ENCODE measurements around the gene LYPD6B. TPM values are rescaled to one million over a fixed set of nuclear protein-coding genes. Genes with fewer than 3 reads are reported as not detected.

The LYPD6B gene
- total RNA-seq, 2 experiments from 2014 or later: not detected

DNA sequence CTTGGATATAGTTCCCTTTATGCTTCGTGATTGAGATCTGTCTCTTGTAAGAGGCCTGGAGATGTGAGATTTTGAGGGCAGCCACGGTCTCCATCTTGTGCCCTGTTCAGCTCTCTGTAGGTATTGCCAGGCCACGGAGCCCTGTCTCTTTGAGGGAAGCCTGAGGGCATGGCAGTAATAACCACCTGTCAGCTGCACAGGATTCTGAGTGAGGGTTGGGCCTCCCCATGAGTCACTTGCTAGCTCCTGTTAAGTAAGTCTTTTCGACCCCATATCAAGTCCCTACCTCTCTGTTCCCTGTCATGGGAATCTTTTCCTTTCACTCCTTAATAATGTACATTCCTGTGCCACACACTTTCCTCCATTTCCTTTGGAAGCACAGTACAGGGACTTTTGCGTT, 20.4 kb downstream of the LYPD6B start:
- no peak for DNase-seq
- H3K36me3 Mint-ChIP-seq (ENCODE audit: low read depth): no peaks in the 10 kb centered on the region
- no peak overlapping the region for H3K27ac Mint-ChIP-seq
- no peaks in the 10 kb centered on the region for H3K4me1 Mint-ChIP-seq
- ChIA-PET POLR2A (no interaction called here), CTCF (no interaction called here)
- H3K27me3 Mint-ChIP-seq: peaks cover 28% of the 10 kb centered on the region
- no peak overlapping the region for H3K4me3 Mint-ChIP-seq
- no peaks in the 10 kb centered on the region for H3K9me3 Mint-ChIP-seq

DNA sequence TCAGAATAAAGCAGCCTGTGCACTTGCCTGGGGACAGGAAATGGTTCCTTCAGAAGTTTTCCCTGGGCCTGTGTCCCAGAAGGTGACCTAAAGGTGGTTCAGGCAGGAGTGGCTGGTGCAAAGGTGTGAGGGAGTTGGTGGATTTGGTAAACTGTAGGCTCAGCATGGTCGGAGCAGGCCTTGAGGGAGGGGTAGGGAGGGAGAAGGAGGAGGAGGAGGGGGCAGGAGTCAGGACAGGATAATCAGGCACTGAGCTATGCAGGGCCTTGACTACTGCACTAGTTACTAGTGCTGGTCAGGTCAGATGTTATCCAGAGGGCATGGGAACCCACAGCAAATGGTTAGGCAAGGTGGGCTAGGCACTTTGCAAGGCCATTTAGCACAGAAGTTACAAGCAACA, 21.3 kb downstream of the LYPD6B start:
- H3K27ac Mint-ChIP-seq: no peak overlapping the region
- no peak overlapping the region for H3K4me3 Mint-ChIP-seq
- peaks cover 27% of the 10 kb centered on the region for H3K27me3 Mint-ChIP-seq
- no peaks in the 10 kb centered on the region for H3K9me3 Mint-ChIP-seq
- no peaks in the 10 kb centered on the region for H3K36me3 Mint-ChIP-seq (ENCODE audit: low read depth)
- ChIA-PET CTCF (interaction anchor here (2.0 kb wide), 1 partner anchor 9 kb away, joined by 5 read pairs; no protein-coding TSS in a partner anchor), POLR2A (no interaction called here)
- no peaks in the 10 kb centered on the region for H3K4me1 Mint-ChIP-seq
- DNase-seq: no peak

DNA sequence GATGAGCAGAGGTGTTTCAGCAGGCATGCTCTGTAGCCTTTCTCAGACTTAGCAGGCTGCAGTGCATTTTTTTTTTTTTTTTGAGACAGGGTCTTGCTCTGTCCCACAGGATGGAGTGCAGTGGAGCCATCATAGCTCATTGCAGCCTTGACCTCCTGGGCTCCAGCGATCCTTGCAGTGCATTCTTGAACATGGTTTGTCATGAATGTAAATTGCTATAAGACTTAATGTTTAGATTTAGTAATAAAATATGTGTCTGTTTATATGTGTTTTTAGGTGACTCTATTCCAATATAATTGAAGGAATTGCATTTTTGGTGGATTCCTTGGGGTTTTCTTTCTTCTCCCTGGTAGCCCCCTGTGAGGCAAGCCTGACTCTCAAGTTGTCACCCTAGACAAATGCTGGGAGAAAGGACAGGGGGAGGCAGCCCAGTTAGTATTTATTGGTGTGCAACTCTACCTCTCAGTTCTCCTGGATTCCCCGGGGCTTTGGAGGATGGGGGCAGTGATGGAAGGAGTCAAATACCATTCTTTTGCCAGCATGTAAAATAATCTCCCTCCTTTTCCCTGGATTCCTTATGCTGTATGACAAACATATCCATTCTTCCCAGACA, 22.7 kb downstream of the LYPD6B start:
- no peaks in the 10 kb centered on the region for H3K9me3 Mint-ChIP-seq
- CTCF ChIA-PET: interaction anchor here (2.0 kb wide), 1 partner anchor 8 kb away, joined by 5 read pairs; no protein-coding TSS in a partner anchor
- no peak for DNase-seq
- peaks cover 22% of the 10 kb centered on the region for H3K27me3 Mint-ChIP-seq
- H3K4me3 Mint-ChIP-seq: no peak overlapping the region
- no peak overlapping the region for H3K27ac Mint-ChIP-seq
- POLR2A ChIA-PET: no interaction called here
- no peaks in the 10 kb centered on the region for H3K36me3 Mint-ChIP-seq (ENCODE audit: low read depth)
- H3K4me1 Mint-ChIP-seq: no peaks in the 10 kb centered on the region

DNA sequence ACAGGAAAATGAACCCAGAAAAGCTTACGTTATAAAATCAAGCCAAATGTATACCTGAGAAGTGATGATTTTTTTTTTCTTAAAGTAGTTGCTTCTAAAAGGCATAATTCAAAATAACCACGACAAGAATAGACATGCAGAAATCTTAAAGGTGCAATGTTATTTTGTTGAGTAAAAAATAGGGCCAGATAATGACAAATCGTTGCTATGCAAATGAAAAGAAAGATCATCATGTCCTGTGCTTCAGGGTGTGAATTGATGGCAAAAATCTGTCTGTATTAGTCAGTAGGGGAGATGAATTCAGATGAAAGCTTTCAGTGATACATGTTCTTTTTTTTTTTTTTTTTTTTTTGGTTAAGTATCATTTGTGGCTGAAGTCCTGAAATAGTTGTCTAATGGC, 24.0 kb downstream of the LYPD6B start:
- Mint-ChIP-seq H3K36me3 (ENCODE audit: low read depth) (no peaks in the 10 kb centered on the region), H3K27me3 (peaks cover 21% of the 10 kb centered on the region), H3K4me3 (no peak overlapping the region), H3K27ac (no peak overlapping the region), H3K4me1 (no peaks in the 10 kb centered on the region), H3K9me3 (no peaks in the 10 kb centered on the region)
- ChIA-PET CTCF (no interaction called here), POLR2A (no interaction called here)
- no peak for DNase-seq

DNA sequence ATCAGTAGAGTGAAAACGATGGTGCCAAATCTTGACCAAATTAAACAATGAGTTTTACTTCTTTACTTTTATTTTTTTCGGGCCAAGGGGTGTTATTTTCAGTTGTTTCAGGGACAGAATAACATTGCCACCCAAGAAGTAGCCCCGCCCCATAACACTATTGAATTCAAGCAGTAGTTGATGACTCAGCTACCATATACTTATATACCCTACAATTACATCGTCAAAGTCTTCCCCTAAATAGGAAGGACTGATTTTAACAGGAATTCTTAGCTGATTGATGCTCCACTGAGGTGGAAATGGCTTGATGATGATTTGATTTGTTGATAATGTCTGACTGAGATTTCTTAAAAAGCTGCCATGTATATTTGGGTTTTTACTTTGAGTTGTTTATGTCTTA, 24.7 kb downstream of the LYPD6B start:
- Mint-ChIP-seq H3K4me3 (no peak overlapping the region), H3K9me3 (no peaks in the 10 kb centered on the region), H3K36me3 (ENCODE audit: low read depth) (no peaks in the 10 kb centered on the region), H3K27ac (no peak overlapping the region), H3K27me3 (peaks cover 19% of the 10 kb centered on the region), H3K4me1 (no peaks in the 10 kb centered on the region)
- CTCF ChIA-PET: no interaction called here
- POLR2A ChIA-PET: no interaction called here
- no peak for DNase-seq

DNA sequence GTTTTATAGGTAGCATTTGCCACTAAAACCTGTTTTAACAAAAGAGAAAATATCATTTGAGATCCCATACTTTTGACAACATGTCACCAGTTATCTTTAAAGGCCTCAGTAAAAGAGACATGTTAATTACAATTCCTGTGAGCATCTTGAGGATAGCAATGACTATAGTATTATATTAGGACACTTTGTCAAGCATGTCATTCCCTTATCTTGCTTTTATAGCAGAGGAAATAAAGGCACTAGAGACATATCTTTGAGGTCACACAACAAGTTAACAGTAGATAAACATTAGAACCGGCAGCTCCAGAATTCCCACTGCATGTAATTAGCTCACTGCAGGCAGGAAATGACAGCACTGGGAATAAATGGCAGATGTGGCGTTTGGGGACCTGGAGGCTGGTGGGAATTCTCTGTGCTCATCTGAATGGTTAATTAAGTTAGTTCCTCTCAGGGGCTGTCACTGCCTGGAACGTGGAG, 25.9 kb downstream of the LYPD6B start:
- no peak overlapping the region for H3K27ac Mint-ChIP-seq
- no peaks in the 10 kb centered on the region for H3K36me3 Mint-ChIP-seq (ENCODE audit: low read depth)
- H3K4me1 Mint-ChIP-seq: peaks cover 7% of the 10 kb centered on the region
- CTCF ChIA-PET: no interaction called here
- no peaks in the 10 kb centered on the region for H3K9me3 Mint-ChIP-seq
- POLR2A ChIA-PET: no interaction called here
- no peak overlapping the region for H3K4me3 Mint-ChIP-seq
- H3K27me3 Mint-ChIP-seq: peaks cover 17% of the 10 kb centered on the region
- DNase-seq: no peak

DNA sequence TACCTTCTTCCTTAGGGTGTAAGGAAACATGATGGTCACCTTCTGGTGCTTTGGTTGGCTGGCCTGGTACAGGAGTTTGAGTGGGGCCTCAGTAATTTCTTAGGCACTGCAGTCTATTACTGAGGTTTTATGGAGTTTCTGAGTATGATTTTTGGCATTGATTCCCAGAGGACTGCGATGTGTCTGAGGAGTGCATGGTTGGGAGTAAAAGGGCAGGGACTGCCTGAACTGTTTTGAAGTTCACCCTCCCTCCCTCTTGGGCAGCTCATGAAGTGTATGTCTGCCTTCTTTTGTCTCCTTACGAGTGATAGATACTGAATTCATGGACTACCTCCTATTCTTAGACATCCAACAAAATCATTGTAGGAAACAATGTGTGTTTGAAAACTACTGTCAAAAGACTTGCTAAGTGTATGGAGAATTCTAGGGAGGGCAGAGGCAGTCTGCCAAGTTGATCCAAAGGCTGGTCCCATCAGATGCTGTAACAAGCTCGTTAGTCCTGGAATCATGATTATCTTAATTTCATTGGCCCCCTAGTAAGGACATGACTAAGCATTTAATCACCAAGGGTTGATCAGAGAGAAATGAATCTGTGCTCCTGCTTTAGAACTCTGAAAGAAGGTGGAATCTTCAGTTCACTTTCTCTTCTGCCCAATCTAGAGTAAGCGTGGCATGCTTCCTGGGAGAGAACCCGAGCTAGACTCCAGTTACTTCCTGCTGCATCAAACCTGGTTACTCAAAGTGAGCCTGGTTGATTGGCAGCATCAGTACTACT, 26.5 kb downstream of the LYPD6B start:
- no peak overlapping the region for H3K27ac Mint-ChIP-seq
- ChIA-PET POLR2A (no interaction called here), CTCF (no interaction called here)
- DNase-seq: no peak
- no peaks in the 10 kb centered on the region for H3K36me3 Mint-ChIP-seq (ENCODE audit: low read depth)
- no peaks in the 10 kb centered on the region for H3K9me3 Mint-ChIP-seq
- no peak overlapping the region for H3K4me3 Mint-ChIP-seq
- peaks cover 17% of the 10 kb centered on the region for H3K27me3 Mint-ChIP-seq
- H3K4me1 Mint-ChIP-seq: peaks cover 14% of the 10 kb centered on the region

DNA sequence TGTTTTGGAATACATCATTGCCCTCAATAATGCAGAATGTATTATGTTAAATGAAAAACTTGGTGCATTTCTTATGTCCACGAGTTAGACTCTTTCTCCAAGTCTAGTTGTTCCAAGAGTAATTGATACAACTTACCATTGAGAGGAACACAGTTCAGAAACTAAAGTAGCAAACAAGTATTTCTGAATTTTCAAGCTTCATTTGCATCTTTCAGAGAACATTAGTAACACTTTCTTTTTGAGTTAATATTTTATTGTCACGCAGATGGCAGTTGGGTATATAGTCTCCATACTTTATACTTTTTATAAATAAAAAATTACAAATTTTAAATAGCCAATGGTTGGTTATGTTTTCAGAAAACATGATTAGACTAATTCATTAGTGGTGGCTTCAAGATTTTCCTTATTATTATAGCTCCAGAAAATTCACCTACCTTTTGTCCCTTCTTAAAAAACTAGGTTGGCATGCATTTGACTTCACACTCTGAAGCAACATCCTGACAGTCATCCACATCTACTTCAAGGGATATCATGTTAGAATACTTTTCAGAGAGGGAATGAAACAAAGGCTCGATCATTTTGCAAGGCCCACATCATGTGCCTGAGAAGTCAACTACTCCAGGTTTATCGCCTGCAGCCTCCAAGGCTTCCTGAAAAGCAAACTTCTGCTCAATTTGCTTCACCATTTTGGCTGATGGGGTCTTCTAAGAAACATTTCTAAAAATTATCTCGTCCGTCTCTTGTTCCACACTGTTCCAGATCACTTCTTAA, 29.9 kb downstream of the LYPD6B start:
- peaks cover 10% of the 10 kb centered on the region for H3K27me3 Mint-ChIP-seq
- H3K36me3 Mint-ChIP-seq (ENCODE audit: low read depth): no peaks in the 10 kb centered on the region
- DNase-seq: no peak
- H3K4me3 Mint-ChIP-seq: no peak overlapping the region
- POLR2A ChIA-PET: no interaction called here
- H3K9me3 Mint-ChIP-seq: no peaks in the 10 kb centered on the region
- H3K4me1 Mint-ChIP-seq: peaks cover 20% of the 10 kb centered on the region
- no peak overlapping the region for H3K27ac Mint-ChIP-seq
- CTCF ChIA-PET: interaction anchor here (1.9 kb wide), 1 partner anchor 8 kb away, joined by 5 read pairs; no protein-coding TSS in a partner anchor

DNA sequence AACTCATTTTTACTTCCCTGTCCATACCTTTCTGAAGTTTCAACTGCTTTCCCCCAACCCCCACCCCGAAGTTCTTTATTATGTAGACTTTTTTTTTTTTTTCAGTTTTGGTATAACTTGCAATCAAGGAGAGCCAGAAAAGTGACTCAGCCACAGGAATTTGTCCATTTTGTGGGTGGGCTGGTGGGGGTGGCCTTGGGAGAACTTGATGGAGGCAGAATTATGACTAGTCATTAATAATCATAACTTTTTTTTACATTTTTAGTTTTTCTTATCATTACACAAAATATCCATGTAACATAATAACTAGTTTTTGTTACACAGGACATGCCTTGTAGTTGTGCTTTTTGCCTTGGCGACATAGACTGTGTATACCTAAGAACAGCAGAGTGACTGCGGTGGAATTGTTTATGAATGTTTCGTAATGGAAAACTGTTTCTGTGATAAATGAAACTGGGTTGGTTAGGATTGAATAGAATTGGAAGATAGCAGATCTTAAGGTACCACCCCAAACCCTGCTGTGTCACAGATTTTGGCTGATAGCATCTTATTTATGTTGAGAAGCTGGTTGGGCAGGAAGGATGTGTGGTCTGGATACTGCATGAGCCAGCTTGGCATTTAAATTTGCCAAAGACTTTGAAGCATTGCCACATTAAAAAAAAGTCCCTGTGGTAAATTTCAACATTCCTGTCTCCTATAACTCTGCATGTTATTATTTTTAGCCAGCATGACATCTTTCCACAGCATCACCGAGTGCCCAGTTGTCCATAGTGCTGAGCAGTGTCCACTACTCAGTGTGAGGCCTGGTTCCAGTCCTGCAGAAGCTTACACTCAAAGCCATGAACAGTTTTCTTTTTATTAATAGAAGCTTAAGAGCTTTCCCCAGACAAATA, 30.7 kb downstream of the LYPD6B start:
- POLR2A ChIA-PET: interaction anchor here (0.6 kb wide), 1 partner anchor 1575 kb away, joined by 4 read pairs; no protein-coding TSS in a partner anchor
- H3K36me3 Mint-ChIP-seq (ENCODE audit: low read depth): no peaks in the 10 kb centered on the region
- CTCF ChIA-PET: interaction anchor here (0.6 to 1.9 kb wide), 4 partner anchors 9 to 350 kb away, joined by 3 to 11 read pairs (median 4); no protein-coding TSS in a partner anchor
- H3K9me3 Mint-ChIP-seq: no peaks in the 10 kb centered on the region
- peaks cover 9% of the 10 kb centered on the region for H3K27me3 Mint-ChIP-seq
- peaks cover 20% of the 10 kb centered on the region for H3K4me1 Mint-ChIP-seq
- peak overlapping the region; percentile 28 for H3K27ac Mint-ChIP-seq
- DNase-seq: peak; percentile 46
- H3K4me3 Mint-ChIP-seq: no peak overlapping the region

DNA sequence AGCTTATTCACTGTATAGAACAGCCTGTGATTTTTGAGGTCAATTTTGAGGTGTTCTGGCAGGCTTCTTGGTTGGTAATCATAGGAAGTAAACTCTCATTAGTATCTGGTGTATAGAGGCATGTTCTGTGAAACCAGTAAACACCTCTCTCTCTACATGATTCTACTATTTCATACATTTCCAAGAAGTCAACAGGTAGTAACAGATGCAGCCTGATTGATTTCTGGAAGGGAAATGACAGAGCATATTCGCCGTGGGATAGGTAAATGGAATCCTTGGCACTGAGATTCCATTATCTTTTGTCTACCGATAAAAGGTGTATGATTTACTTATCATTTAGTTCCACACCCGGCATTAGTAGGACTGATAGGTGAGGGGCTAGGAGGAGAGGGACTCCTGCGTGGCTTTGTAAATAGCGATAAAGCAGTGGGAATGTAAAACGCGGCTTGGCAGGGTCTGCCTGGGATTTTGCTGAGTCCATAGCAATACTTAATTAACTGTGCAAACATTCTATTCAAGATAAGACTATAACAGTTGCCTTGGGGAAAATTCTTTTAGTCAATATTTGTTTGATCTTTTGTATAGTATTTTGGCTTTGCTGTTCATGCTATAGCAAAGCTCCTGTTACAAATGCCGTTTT, 32.3 kb downstream of the LYPD6B start:
- DNase-seq: no peak
- Mint-ChIP-seq H3K4me1 (peaks cover 20% of the 10 kb centered on the region), H3K4me3 (no peak overlapping the region), H3K36me3 (ENCODE audit: low read depth) (no peaks in the 10 kb centered on the region), H3K27me3 (peaks cover 12% of the 10 kb centered on the region), H3K9me3 (no peaks in the 10 kb centered on the region), H3K27ac (no peak overlapping the region)
- POLR2A ChIA-PET: no interaction called here
- CTCF ChIA-PET: no interaction called here

DNA sequence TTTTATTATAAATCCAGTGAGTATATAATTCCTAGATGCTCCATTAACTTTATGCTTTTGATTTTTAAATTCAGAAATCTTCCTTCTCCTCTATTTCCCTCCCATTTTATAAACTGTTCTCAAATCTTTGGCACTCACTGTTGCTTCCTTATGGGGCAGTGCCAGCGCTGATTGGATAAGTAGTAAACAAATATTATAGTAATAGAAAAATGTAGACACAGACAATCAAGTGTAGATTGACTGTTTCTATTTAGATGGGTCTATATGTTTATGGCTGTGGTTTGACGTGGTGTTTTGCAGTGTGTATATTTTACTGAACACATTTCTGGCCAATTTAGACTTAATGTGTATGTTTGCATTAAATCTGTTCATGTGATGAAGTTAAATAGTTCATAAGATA, 36.6 kb downstream of the LYPD6B start:
- Mint-ChIP-seq H3K4me3 (no peak overlapping the region), H3K27ac (no peak overlapping the region), H3K9me3 (no peaks in the 10 kb centered on the region), H3K27me3 (peaks cover 21% of the 10 kb centered on the region), H3K4me1 (peaks cover 6% of the 10 kb centered on the region), H3K36me3 (ENCODE audit: low read depth) (no peaks in the 10 kb centered on the region)
- ChIA-PET POLR2A (no interaction called here), CTCF (no interaction called here)
- no peak for DNase-seq

DNA sequence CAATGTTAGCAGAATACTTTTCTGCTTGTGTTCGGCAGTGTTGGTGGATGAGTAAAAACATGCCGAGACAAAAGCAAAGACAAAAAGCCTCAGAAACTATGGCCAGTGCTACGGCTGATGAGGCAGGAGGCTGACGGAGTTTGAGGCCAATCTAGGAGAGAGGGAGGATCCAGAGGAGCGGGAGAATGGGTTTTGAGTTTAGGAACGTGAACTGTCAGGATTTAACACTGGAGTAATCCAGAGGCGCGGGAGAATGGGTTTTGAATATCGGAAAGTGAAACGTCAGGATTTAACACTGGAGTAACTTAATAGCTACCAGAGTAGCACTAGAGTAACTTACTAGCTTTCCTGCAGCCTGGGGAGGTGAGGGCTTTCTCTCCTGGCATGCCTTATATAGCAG, 37.4 kb downstream of the LYPD6B start:
- H3K4me1 Mint-ChIP-seq: no peaks in the 10 kb centered on the region
- H3K36me3 Mint-ChIP-seq (ENCODE audit: low read depth): no peaks in the 10 kb centered on the region
- DNase-seq: no peak
- no peak overlapping the region for H3K27ac Mint-ChIP-seq
- peaks cover 19% of the 10 kb centered on the region for H3K27me3 Mint-ChIP-seq
- CTCF ChIA-PET: no interaction called here
- POLR2A ChIA-PET: no interaction called here
- no peak overlapping the region for H3K4me3 Mint-ChIP-seq
- no peaks in the 10 kb centered on the region for H3K9me3 Mint-ChIP-seq
